Colonic mucosa (tissue), 4 donors: ENCODE data around the gene AP3B1. TPM values are rescaled to one million over a fixed set of nuclear protein-coding genes. Genes with fewer than 3 reads are reported as not detected.

Experiments used
- DNase-seq: peaks from one replicate; pipeline ENCODE4 v3.0.0-alpha.2; 2020
- H3K27ac ChIP-seq: fragments of 200-600 bp; one replicate; pipeline ENCODE4 v1.8.0; 2021
- H3K27me3 ChIP-seq: fragments of 200-600 bp; one replicate; pipeline ENCODE4 v1.8.0; 2021
- H3K36me3 ChIP-seq: fragments of 200-600 bp; one replicate; pipeline ENCODE4 v1.8.0; 2021
- H3K4me1 ChIP-seq: fragments of 200-600 bp; one replicate; pipeline ENCODE4 v1.8.0; 2021; ENCODE audit warnings: mild to moderate bottlenecking
- H3K4me3 ChIP-seq: fragments of 200-600 bp; one replicate; pipeline ENCODE4 v1.8.0; 2021
- H3K9ac ChIP-seq, 2 donors: one replicate each; pipeline ENCODE4 v1.7.0; 2013; ENCODE audit warnings: control low read depth in 2 of 2, low read depth in 2 of 2, low read length in 2 of 2
- H3K9me3 ChIP-seq: fragments of 200-600 bp; one replicate; pipeline ENCODE4 v1.8.0; 2021
- intact Hi-C: fragments of 100-400 bp; cut with DNase I; formaldehyde crosslinking; loops from one replicate; pipeline ENCODE4 v1.14.1; 2022
- total RNA-seq, 2 donors: library from RNA; stranded (reverse); fragmentation: NEBNext Ultra II Directional in 1 of 2; extraction: Animal tissue kit (Norgen Biotek cat#: 25700) in 1 of 2; gene quantifications; one replicate each; pipeline ENCODE4 v1.2.1, GENCODE V29; 2021
- TF ChIP-seq, protein P1 (sequence below): fragments of 200-600 bp; IDR thresholded peaks from one replicate; pipeline ENCODE4 v1.8.0; 2022; ENCODE audit warnings: antibody characterized with exemption, mild to moderate bottlenecking
- donor health status: healthy.
- donor health status: DM: no; HTN: no; CAD: no.
- donor health status: DM: no; HTN: no; CAD: no.

AP3B1 gene
- total RNA-seq, 2 donors from 2014 or later = 53.3 to 62.6 TPM

DNA sequence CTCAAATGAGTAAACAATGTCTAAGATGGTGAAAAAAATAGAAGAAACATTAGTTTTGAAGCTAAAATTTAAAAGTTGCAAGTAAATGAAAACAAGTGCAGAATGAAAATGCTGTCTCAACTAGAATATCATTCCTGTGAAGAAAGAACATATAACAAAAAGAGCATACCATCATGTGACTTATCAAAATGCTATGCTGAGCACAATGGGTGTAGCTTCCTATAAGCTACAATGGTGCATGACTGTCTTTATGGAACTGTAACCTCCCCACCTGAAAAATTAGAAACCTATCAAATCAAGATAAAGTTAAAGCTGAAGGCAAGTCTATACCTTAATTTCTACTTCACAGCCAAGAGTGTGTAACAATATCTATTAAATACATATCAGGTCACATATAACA, 192.0 kb downstream of the AP3B1 start:
- H3K4me3 ChIP-seq = no peak overlapping the region
- H3K9me3 ChIP-seq = no peaks in the 10 kb centered on the region
- no peak for DNase-seq
- no peak overlapping the region for H3K9ac ChIP-seq
- no peaks in the 10 kb centered on the region for H3K4me1 ChIP-seq
- intact Hi-C loops = no loop called here
- peaks cover 6% of the 10 kb centered on the region for H3K36me3 ChIP-seq
- TF ChIP-seq, protein P1, sequence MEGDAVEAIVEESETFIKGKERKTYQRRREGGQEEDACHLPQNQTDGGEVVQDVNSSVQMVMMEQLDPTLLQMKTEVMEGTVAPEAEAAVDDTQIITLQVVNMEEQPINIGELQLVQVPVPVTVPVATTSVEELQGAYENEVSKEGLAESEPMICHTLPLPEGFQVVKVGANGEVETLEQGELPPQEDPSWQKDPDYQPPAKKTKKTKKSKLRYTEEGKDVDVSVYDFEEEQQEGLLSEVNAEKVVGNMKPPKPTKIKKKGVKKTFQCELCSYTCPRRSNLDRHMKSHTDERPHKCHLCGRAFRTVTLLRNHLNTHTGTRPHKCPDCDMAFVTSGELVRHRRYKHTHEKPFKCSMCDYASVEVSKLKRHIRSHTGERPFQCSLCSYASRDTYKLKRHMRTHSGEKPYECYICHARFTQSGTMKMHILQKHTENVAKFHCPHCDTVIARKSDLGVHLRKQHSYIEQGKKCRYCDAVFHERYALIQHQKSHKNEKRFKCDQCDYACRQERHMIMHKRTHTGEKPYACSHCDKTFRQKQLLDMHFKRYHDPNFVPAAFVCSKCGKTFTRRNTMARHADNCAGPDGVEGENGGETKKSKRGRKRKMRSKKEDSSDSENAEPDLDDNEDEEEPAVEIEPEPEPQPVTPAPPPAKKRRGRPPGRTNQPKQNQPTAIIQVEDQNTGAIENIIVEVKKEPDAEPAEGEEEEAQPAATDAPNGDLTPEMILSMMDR = no peak
- H3K27me3 ChIP-seq = no peaks in the 10 kb centered on the region
- H3K27ac ChIP-seq = no peak overlapping the region

DNA sequence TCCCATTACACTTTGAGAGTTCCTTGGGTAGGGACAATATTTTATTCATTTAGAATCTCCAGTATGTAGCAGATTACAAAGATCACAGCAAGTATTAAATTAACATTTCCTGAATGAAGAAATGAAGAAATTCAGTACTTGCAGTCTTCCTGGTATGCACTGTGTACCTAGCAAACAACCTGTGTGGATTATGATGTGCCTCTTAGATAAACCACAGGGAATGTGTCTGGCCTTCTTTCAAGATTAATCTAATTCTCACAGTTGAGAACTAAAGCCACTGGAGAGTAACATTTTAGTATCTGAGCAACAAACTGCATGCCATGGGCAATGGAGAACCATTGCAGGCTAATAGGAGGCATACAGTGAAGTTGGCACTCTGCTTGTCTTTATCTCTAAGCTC, 199.4 kb downstream of the AP3B1 start:
- no peaks in the 10 kb centered on the region for H3K27me3 ChIP-seq
- H3K4me3 ChIP-seq = no peak overlapping the region
- H3K36me3 ChIP-seq = no peaks in the 10 kb centered on the region
- H3K27ac ChIP-seq = no peak overlapping the region
- no peak overlapping the region for H3K9ac ChIP-seq
- intact Hi-C loops = no loop called here
- no peaks in the 10 kb centered on the region for H3K9me3 ChIP-seq
- DNase-seq = no peak
- TF ChIP-seq, protein P1 = no peak
- no peaks in the 10 kb centered on the region for H3K4me1 ChIP-seq

DNA sequence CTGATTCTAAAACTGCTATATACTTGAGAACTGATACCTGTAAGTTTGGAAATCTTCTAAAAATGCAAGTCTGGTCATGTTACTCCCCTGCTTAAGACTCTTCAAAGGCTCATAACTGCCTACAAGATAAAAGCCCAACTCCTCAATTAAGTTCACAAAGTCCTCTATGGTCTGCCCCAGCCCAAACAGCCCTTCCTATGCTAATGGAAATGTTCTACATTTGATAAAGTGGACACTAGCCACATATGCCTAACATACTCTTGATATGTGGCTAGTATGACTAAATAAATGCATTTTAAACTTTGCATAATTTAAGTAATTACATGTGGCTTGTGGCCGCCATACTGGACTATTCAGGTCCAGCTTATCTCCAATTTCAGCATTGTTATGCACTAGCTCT, 204.5 kb downstream of the AP3B1 start:
- Histone ChIP-seq H3K27ac (no peak overlapping the region), H3K27me3 (no peaks in the 10 kb centered on the region), H3K4me1 (no peaks in the 10 kb centered on the region), H3K9me3 (no peaks in the 10 kb centered on the region), H3K36me3 (no peaks in the 10 kb centered on the region), H3K9ac (no peak overlapping the region), H3K4me3 (no peak overlapping the region)
- intact Hi-C loops = no loop called here
- TF ChIP-seq, protein P1 = no peak
- no peak for DNase-seq

DNA sequence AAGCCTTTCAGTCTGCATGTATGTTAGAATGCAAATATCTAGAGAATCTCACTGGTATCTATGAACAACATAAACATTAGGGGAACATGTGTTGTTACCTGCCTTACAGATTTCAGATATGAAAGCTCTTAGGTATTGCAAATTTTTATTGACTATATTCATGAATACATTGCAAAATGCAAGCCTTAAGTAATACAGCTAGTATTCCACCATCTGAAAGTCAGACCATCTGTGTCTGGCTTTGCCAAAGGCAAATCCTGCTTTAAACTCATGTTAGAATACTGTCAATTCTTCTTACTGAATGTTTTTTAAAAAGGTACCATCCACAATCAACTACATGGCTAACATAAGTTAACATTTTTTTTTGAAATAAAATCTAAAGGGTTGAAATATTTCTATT, 215.6 kb downstream of the AP3B1 start:
- Histone ChIP-seq H3K9me3 (no peaks in the 10 kb centered on the region), H3K4me3 (no peak overlapping the region), H3K27me3 (no peaks in the 10 kb centered on the region), H3K27ac (no peak overlapping the region), H3K36me3 (no peaks in the 10 kb centered on the region), H3K9ac (no peak overlapping the region), H3K4me1 (no peaks in the 10 kb centered on the region)
- TF ChIP-seq, protein P1 = no peak
- DNase-seq = no peak
- intact Hi-C loops = no loop called here

- H3K27me3 ChIP-seq = no peaks in the 10 kb centered on the region
- no peaks in the 10 kb centered on the region for H3K9me3 ChIP-seq
- H3K4me1 ChIP-seq = no peaks in the 10 kb centered on the region
- no peaks in the 10 kb centered on the region for H3K36me3 ChIP-seq
- TF ChIP-seq, protein P1 = no peak
- intact Hi-C loops = no loop called here
- H3K27ac ChIP-seq = no peak overlapping the region
- no peak for DNase-seq
- no peak overlapping the region for H3K9ac ChIP-seq
- H3K4me3 ChIP-seq = no peak overlapping the region
Measured at GRCh38 chr5:78077369-78078068, 217.0 kb downstream of the AP3B1 start.
